HepG2 (cell line): Measurements from ENCODE around the gene DCAKD. TPM values are rescaled to one million over a fixed set of nuclear protein-coding genes. Genes with fewer than 3 reads are reported as not detected.

ENCODE experiments used
- CCAR2 ChIP-seq: fragments of 200-400 bp; formaldehyde crosslinking; optimal IDR thresholded peaks from 2 replicates; pipeline ENCODE3; 2018; ENCODE audit warnings: low read depth, mild to moderate bottlenecking, low read length, moderate library complexity
- EZH2 ChIP-seq: conservative IDR thresholded peaks from 2 replicates; pipeline ENCODE4 v1.6.1; 2012; ENCODE audit warnings: mild to moderate bottlenecking, low read depth, low read length, moderate library complexity
- FIP1L1 ChIP-seq: fragments of 200-400 bp; formaldehyde crosslinking; IDR thresholded peaks from 2 replicates; pipeline ENCODE4 v1.6.1; 2018; ENCODE audit warnings: low read depth, mild to moderate bottlenecking, low read length, moderate library complexity, borderline replicate concordance; ENCODE audit not compliant: insufficient read depth
- FOXA3 ChIP-seq: IDR thresholded peaks from 2 replicates; pipeline ENCODE4 v1.6.1; 2016; ENCODE audit warnings: missing genetic modification reagents, missing compliant biosample characterization
- GATAD2A ChIP-seq: IDR thresholded peaks from 2 replicates; pipeline ENCODE4 v1.6.1; 2016
- GLI4 ChIP-seq: sonication (generic); formaldehyde crosslinking; IDR thresholded peaks from 2 replicates; pipeline ENCODE4 v1.5.1; 2020; ENCODE audit warnings: missing genetic modification reagents, mild to moderate bottlenecking, moderate library complexity, borderline replicate concordance
- HNF4G ChIP-seq, 2 experiments: sonication (generic) in 1 of 2; formaldehyde crosslinking in 1 of 2; IDR thresholded peaks; 2 replicates each; pipeline versions ENCODE4 v1.4.0 to v1.6.1; 2011 to 2020; ENCODE audit warnings: borderline replicate concordance in 2 of 2, low read depth in 2 of 2, mild to moderate bottlenecking in 2 of 2, low read length in 1 of 2, missing genetic modification reagents in 1 of 2, moderate library complexity in 1 of 2
- MAFG ChIP-seq: sonication (generic); formaldehyde crosslinking; IDR thresholded peaks from 2 replicates; pipeline ENCODE4 v1.5.1; 2020; ENCODE audit warnings: mild to moderate bottlenecking, missing genetic modification reagents
- MYNN ChIP-seq: sonication (generic); formaldehyde crosslinking; IDR thresholded peaks from 2 replicates; pipeline ENCODE4 v1.4.0; 2020; ENCODE audit warnings: mild to moderate bottlenecking, low read depth, missing genetic modification reagents
- ONECUT2 ChIP-seq: sonication (generic); formaldehyde crosslinking; IDR thresholded peaks from 2 replicates; pipeline ENCODE4 v1.4.0; 2020; ENCODE audit warnings: missing genetic modification reagents
- RFX1 ChIP-seq: fragments of 450-650 bp; IDR thresholded peaks from 2 replicates; pipeline ENCODE4 v1.6.1; 2017
- SETDB1 ChIP-seq: sonication (generic); formaldehyde crosslinking; IDR thresholded peaks from 2 replicates; pipeline ENCODE4 v1.5.1; 2020; ENCODE audit warnings: missing genetic modification reagents, mild to moderate bottlenecking, borderline replicate concordance
- ZEB1 ChIP-seq: IDR thresholded peaks from 2 replicates; pipeline ENCODE4 v1.6.1; 2012; ENCODE audit warnings: mild to moderate bottlenecking, low read depth, inconsistent platforms; ENCODE audit not compliant: insufficient replicate concordance
- ZNF607 ChIP-seq: sonication (generic); formaldehyde crosslinking; IDR thresholded peaks from 2 replicates; pipeline ENCODE4 v1.5.1; 2020; ENCODE audit warnings: missing genetic modification reagents, mild to moderate bottlenecking, borderline replicate concordance
- ZNF616 ChIP-seq: sonication (generic); formaldehyde crosslinking; IDR thresholded peaks from 2 replicates; pipeline ENCODE4 v1.5.0; 2020; ENCODE audit warnings: low read depth, mild to moderate bottlenecking, missing genetic modification reagents
- ZNF780A ChIP-seq: sonication (generic); formaldehyde crosslinking; IDR thresholded peaks from 2 replicates; pipeline ENCODE4 v1.8.0; 2022; ENCODE audit warnings: mild to moderate bottlenecking, missing genetic modification reagents, moderate library complexity
- ZNF792 ChIP-seq: IDR thresholded peaks from 2 replicates; pipeline ENCODE4 v1.6.1; 2016
- ZSCAN12 ChIP-seq: sonication (generic); formaldehyde crosslinking; IDR thresholded peaks from 2 replicates; pipeline ENCODE4 v1.9.0; 2021; ENCODE audit warnings: mild to moderate bottlenecking, missing genetic modification reagents
- polyA plus RNA-seq, 8 experiments: library from polyadenylated mRNA; depleted of rRNA in 3 of 8; stranded (reverse) in 7 of 8; unstranded in 1 of 8; fragments of >200 nt; fragmentation: Illumina TruSeq in 4 of 8; extraction: Trizol in 4 of 8; gene quantifications; 2 replicates each; pipeline versions ENCODE4 v1.2.1 to v1.2.3, GENCODE V29; 2011 to 2016; ENCODE audit warnings: low read depth in 4 of 8, missing spikeins in 1 of 8, mixed read lengths in 1 of 8; ENCODE audit not compliant: insufficient read depth in 1 of 8
- total RNA-seq, 5 experiments: library from RNA; depleted of rRNA; stranded (reverse); fragments of >200 nt; fragmentation: Illumina TruSeq; extraction: Trizol; gene quantifications; 2 replicates each; pipeline ENCODE4 v1.2.3, GENCODE V29; 2016; ENCODE audit warnings: low read depth in 1 of 5
- TF ChIP-seq, protein P1 (sequence below): sonication (generic); formaldehyde crosslinking; conservative IDR thresholded peaks from 2 replicates; pipeline ENCODE4 v1.4.0; 2020; ENCODE audit warnings: missing genetic modification reagents
- TF ChIP-seq, protein P2 (sequence below): sonication (generic); formaldehyde crosslinking; IDR thresholded peaks from 2 replicates; pipeline ENCODE4 v1.5.0; 2020; ENCODE audit warnings: mild to moderate bottlenecking, missing genetic modification reagents, borderline replicate concordance
- TF ChIP-seq, protein P3 (sequence below): sonication (generic); formaldehyde crosslinking; IDR thresholded peaks from 2 replicates; pipeline ENCODE4 v1.5.0; 2020; ENCODE audit warnings: missing genetic modification reagents, mild to moderate bottlenecking, borderline replicate concordance
- TF ChIP-seq, protein P4 (sequence below): sonication (generic); formaldehyde crosslinking; IDR thresholded peaks from 2 replicates; pipeline ENCODE4 v1.8.1; 2023; ENCODE audit warnings: mild to moderate bottlenecking, missing genetic modification reagents
- TF ChIP-seq, protein P5 (sequence below): sonication (generic); formaldehyde crosslinking; IDR thresholded peaks from 2 replicates; pipeline ENCODE4 v1.8.0; 2022; ENCODE audit warnings: missing genetic modification reagents, mild to moderate bottlenecking, moderate library complexity, borderline replicate concordance

The DCAKD gene
- total and polyA plus RNA-seq, 2 of the 13 experiments (the other 11 are each of a cell fraction or from before 2014, with no cell fraction given) = 25.9 to 29.2 TPM

DNA sequence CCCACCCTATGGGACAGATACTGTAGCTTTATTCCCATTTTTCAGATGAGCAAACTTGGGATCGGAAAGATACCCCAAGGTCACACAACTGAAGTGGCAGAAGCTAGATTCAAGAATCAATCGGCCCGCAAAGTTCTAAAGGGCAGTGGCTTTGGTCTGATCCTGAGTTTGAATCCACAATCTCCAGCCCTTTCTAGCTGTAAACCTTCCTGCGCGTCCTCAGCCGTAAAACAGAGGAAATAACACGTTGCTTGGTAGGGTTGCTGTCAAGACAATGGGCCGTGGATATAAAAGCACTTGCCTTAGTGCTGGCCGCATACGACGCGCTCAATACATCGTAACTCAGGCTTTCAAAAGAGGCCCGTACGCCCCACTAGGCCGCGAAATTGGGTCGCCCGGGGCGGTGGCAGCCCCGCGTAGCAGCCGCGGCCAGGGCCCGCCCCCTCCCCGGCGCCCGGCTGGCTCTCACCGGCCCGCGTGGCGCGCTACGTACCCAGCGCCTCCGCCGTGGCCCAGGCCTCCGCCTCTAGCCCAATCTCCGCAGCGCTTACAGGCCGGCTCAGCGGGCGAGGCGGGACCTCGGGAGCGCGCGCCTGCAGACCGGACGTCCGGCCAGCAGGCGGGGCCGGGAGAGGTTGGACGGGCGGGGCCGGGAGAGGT lies at the start of gene DCAKD (continued):
- TF ChIP-seq, protein P1, sequence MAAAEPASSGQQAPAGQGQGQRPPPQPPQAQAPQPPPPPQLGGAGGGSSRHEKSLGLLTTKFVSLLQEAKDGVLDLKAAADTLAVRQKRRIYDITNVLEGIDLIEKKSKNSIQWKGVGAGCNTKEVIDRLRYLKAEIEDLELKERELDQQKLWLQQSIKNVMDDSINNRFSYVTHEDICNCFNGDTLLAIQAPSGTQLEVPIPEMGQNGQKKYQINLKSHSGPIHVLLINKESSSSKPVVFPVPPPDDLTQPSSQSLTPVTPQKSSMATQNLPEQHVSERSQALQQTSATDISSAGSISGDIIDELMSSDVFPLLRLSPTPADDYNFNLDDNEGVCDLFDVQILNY = no peak; the same call in 1 of the 2 replicates
- TF ChIP-seq HNF4G (IDR thresholded peaks at IDR 0.05; ENCODE audit: borderline replicate concordance, low read depth, low read length) (0 out of 2 replicates have a peak, but pooled peaks have one; percentile 0), HNF4G (CRISPR knock-in tag; IDR thresholded peaks at IDR 0.05; ENCODE audit: borderline replicate concordance, low read depth) (no peak), ZNF607 (peak; percentile 87), MYNN (CRISPR knock-in tag) (no peak), ZNF780A (CRISPR knock-in tag) (no peak), EZH2 (no peak), FOXA3 (CRISPR knock-in tag) (no peak), ONECUT2 (CRISPR knock-in tag) (no peak), ZSCAN12 (no peak), FIP1L1 (no peak), ZNF792 (CRISPR knock-in tag) (no peak), RFX1 (no peak), MAFG (CRISPR knock-in tag) (no peak), ZEB1 (no peak), SETDB1 (CRISPR knock-in tag) (no peak), GATAD2A (no peak), GLI4 (CRISPR knock-in tag) (0 out of 2 replicates have a peak, but pooled peaks have one; percentile 27), CCAR2 (peak; percentile 64), ZNF616 (CRISPR knock-in tag) (no peak)
- TF ChIP-seq, protein P2, sequence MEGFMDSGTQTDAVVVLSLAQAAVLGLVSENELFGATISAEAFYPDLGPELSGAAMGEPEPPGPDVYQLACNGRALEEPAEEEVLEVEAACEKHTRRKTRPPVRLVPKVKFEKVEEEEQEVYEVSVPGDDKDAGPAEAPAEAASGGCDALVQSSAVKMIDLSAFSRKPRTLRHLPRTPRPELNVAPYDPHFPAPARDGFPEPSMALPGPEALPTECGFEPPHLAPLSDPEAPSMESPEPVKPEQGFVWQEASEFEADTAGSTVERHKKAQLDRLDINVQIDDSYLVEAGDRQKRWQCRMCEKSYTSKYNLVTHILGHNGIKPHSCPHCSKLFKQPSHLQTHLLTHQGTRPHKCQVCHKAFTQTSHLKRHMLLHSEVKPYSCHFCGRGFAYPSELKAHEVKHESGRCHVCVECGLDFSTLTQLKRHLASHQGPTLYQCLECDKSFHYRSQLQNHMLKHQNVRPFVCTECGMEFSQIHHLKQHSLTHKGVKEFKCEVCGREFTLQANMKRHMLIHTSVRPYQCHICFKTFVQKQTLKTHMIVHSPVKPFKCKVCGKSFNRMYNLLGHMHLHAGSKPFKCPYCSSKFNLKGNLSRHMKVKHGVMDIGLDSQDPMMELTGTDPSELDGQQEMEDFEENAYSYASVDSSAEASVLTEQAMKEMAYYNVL = no peak
- TF ChIP-seq, protein P3, sequence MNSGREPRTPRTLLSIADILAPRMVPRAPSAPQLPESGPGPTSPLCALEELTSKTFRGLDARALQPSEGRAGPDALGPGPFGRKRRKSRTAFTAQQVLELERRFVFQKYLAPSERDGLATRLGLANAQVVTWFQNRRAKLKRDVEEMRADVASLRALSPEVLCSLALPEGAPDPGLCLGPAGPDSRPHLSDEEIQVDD = peak; percentile 50; the same call in 1 of the 2 replicates
- TF ChIP-seq, protein P4, sequence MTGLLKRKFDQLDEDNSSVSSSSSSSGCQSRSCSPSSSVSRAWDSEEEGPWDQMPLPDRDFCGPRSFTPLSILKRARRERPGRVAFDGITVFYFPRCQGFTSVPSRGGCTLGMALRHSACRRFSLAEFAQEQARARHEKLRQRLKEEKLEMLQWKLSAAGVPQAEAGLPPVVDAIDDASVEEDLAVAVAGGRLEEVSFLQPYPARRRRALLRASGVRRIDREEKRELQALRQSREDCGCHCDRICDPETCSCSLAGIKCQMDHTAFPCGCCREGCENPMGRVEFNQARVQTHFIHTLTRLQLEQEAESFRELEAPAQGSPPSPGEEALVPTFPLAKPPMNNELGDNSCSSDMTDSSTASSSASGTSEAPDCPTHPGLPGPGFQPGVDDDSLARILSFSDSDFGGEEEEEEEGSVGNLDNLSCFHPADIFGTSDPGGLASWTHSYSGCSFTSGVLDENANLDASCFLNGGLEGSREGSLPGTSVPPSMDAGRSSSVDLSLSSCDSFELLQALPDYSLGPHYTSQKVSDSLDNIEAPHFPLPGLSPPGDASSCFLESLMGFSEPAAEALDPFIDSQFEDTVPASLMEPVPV (CRISPR knock-in tag) = no peak
- TF ChIP-seq, protein P5, sequence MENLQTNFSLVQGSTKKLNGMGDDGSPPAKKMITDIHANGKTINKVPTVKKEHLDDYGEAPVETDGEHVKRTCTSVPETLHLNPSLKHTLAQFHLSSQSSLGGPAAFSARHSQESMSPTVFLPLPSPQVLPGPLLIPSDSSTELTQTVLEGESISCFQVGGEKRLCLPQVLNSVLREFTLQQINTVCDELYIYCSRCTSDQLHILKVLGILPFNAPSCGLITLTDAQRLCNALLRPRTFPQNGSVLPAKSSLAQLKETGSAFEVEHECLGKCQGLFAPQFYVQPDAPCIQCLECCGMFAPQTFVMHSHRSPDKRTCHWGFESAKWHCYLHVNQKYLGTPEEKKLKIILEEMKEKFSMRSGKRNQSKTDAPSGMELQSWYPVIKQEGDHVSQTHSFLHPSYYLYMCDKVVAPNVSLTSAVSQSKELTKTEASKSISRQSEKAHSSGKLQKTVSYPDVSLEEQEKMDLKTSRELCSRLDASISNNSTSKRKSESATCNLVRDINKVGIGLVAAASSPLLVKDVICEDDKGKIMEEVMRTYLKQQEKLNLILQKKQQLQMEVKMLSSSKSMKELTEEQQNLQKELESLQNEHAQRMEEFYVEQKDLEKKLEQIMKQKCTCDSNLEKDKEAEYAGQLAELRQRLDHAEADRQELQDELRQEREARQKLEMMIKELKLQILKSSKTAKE (CRISPR knock-in tag) = no peak
